PFSK-1 (cell line): ENCODE results near the gene NINJ2.

Experiments
- FOXP2 ChIP-seq: optimal IDR thresholded peaks from 2 replicates; pipeline ENCODE3; 2011; ENCODE audit warnings: borderline replicate concordance, control low read depth, inconsistent platforms; ENCODE audit not compliant: insufficient read depth; ENCODE audit errors: extremely low read length, extremely low read depth
- POLR2AphosphoS5 ChIP-seq: IDR thresholded peaks from 2 replicates; pipeline ENCODE4 v1.6.1; 2012; ENCODE audit warnings: low read depth, mild to moderate bottlenecking, control low read depth, low read length, moderate library complexity
- SIN3A ChIP-seq: IDR thresholded peaks from 2 replicates; pipeline ENCODE4 v1.6.1; 2012; ENCODE audit warnings: mild to moderate bottlenecking, low read length, moderate library complexity, borderline replicate concordance; ENCODE audit not compliant: insufficient read depth
- TAF1 ChIP-seq: IDR thresholded peaks from 2 replicates; pipeline ENCODE4 v1.6.1; 2012; ENCODE audit warnings: low read length, control low read depth, borderline replicate concordance; ENCODE audit not compliant: insufficient read depth
- TF ChIP-seq, protein P1 (sequence below), 2 experiments: IDR thresholded peaks; 2 replicates each; pipeline versions ENCODE4 v1.6.1 to v1.8.0; 2011 to 2012; ENCODE audit warnings: low read depth in 2 of 2, low read length in 2 of 2, control low read depth in 1 of 2, inconsistent platforms in 1 of 2, mild to moderate bottlenecking in 1 of 2, moderate library complexity in 1 of 2; ENCODE audit not compliant: insufficient read depth in 1 of 2

Gene NINJ2

DNA sequence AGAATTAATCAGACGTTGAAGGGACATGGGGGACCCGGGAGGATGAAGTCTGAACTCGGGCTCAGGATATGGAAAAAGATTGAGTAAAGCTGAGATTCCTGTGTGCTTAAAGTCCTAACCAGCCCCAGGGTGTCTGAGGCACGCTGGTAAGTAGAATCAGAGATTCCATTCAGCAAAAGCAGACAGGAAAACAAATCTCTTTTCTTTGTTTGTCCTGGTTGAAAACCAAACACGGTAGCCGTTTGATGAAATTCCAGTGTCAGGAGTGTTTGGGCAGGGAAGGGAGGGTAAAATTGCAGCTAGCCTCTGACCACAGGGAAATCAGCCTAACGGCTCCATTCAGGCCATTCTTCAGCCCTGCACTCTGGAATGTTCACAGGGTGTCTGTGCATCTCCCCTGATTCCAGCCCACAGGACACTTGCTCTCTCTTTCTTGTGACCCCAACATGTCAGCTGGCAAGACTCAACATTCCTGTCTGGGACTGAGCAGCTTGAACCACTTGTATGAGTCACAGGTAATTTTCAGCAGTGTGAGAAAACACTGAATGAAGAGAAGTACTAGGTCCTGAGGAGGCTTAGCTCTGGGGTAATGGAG, 31.0 kb downstream of the NINJ2 start:
- TF ChIP-seq SIN3A, result no peak
- TF ChIP-seq FOXP2, result no peak

DNA sequence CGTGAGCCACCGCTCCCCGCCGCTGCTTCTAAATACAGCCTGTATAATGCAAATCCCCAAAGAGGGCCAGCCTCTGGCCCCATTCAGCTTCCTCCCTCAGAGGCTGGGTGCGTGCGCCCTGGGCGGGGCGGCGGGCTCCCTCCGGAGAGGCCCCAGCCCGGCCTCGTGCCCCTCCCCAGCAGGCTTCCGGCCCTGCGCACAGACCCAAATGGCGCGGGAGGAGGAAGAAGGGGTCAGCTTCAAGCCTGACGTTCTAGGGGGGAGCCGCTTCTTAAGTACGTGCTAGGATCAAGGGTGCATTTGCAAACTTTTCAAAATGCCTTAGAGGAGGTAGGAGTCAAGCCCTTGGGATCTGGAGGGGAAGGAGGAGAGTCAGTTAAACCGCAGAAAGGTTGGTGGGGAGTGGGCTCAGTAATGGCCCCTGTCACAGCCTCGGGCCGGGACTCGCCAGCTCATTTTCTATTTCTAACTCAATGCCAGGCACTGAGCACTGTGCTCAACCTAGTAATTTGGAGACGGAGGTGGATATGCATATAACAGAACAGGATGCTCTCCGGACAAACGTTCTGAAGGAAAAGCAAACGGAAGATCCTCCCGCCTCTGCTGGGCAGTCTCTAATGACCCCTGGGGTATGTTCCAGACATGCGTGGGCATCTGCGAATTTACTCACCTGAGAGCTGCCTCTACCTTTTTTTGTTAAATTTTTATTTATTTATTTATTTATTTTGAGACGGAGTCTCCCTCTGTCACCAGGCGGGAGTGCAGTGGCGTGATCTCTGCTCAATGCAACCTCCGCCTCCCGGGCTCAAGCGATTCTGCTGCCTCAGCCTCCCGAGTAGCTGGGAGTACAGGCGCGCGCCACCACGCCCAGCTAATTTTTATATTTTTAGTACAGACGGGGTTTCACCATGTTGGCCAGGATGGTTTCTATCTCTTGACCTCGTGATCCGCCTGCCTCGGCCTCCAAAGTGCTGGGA, 32.3 kb downstream of the NINJ2 start:
- TF ChIP-seq FOXP2, result no peak
- TF ChIP-seq, protein P1, sequence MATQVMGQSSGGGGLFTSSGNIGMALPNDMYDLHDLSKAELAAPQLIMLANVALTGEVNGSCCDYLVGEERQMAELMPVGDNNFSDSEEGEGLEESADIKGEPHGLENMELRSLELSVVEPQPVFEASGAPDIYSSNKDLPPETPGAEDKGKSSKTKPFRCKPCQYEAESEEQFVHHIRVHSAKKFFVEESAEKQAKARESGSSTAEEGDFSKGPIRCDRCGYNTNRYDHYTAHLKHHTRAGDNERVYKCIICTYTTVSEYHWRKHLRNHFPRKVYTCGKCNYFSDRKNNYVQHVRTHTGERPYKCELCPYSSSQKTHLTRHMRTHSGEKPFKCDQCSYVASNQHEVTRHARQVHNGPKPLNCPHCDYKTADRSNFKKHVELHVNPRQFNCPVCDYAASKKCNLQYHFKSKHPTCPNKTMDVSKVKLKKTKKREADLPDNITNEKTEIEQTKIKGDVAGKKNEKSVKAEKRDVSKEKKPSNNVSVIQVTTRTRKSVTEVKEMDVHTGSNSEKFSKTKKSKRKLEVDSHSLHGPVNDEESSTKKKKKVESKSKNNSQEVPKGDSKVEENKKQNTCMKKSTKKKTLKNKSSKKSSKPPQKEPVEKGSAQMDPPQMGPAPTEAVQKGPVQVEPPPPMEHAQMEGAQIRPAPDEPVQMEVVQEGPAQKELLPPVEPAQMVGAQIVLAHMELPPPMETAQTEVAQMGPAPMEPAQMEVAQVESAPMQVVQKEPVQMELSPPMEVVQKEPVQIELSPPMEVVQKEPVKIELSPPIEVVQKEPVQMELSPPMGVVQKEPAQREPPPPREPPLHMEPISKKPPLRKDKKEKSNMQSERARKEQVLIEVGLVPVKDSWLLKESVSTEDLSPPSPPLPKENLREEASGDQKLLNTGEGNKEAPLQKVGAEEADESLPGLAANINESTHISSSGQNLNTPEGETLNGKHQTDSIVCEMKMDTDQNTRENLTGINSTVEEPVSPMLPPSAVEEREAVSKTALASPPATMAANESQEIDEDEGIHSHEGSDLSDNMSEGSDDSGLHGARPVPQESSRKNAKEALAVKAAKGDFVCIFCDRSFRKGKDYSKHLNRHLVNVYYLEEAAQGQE (IDR thresholded peaks at IDR 0.05; ENCODE audit: insufficient read depth in 1 of 2, low read depth in 2 of 2, low read length in 2 of 2), result no peak
- no peak for TF ChIP-seq SIN3A
- no peak for TF ChIP-seq TAF1
- TF ChIP-seq POLR2AphosphoS5, result no peak

DNA sequence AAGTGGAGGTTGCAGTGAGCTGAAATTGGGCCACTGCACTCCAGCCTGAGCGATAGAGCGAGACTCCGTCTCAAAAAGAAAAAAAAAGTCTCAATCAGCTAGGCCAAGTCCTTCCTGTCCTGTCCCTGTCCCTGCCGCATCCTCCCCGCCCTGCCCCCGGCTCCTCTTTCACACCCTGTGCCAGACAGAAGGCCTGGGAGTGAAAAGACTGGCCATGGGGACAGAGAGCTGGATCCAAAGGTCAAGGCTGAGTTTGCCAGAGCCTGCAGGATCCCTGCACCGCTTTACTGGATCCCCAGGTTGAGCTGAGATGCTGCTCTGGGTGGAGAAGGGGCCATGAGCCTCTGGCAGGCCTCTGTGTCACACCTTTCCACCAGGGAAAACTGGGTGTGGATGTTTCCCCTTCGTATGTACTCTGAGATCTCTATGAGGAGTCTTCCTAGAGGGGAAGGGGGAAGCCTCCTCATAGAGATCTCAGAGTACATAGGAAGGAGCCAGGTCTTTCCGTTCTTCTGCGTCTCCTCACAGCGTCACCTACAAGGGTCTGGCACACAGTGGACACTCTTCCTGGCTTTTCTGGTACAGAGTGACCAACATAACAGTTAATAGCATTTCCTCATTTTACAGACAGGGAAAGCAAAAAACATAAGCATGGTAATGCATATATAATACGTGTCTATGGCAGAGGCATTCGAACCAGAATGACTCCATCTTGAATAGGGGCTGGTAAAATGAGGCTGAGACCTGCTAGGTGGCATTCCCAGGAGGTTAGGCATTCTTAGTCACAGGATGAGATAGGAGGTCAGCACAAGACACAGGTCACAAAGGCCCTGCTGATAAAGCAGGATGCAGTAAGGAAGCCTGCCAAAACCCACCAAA, 35.1 kb downstream of the NINJ2 start:
- no peak for TF ChIP-seq TAF1
- TF ChIP-seq SIN3A, result no peak
- TF ChIP-seq FOXP2, result no peak
- TF ChIP-seq, protein P1 (IDR thresholded peaks at IDR 0.05; ENCODE audit: insufficient read depth in 1 of 2, low read depth in 2 of 2, low read length in 2 of 2), result no peak
- TF ChIP-seq POLR2AphosphoS5, result no peak

DNA sequence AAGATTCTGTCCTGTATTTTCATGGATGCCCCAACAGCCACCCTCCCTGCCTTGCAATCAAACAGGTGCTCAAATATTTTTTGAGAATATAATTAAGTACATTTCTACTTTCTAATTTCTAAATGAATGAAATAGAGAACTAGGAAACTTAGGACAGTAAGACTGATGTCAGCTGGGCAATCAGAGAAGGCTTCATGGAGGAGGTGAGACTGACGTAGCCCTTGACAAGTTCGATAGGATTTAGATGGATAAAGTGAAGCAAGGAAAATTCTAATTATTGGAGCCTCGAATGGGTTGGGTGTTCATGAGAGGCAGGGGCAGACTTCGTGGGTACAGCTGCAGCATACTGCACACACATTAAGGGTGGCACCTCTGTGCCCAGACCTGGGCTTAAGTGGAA, 36.0 kb downstream of the NINJ2 start:
- TF ChIP-seq TAF1 (no peak), POLR2AphosphoS5 (no peak), SIN3A (no peak), FOXP2 (no peak)
- TF ChIP-seq, protein P1 (IDR thresholded peaks at IDR 0.05; ENCODE audit: insufficient read depth in 1 of 2, low read depth in 2 of 2, low read length in 2 of 2), result no peak

DNA sequence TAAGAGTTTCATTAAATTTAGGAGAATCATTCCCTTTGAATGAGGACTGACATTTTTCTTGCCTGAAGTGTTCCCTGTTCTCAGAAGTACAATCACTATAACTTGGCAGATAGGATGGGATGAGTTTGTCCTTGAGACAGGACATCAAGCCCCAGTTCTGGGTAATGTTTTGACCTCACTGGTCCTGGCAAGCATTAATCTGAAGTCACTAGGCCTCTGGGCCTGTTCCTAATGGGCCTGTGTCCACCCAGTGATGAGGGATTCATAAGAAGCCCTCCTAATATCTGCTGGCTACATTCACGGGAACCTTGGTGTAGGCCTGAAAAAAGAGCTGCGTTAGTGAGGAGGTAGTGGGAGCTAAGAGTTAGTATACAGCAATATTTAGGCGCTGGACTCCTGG, 37.2 kb downstream of the NINJ2 start:
- TF ChIP-seq SIN3A, result no peak
- TF ChIP-seq FOXP2, result no peak
- no peak for TF ChIP-seq TAF1
- TF ChIP-seq POLR2AphosphoS5, result no peak
- TF ChIP-seq, protein P1 (IDR thresholded peaks at IDR 0.05; ENCODE audit: insufficient read depth in 1 of 2, low read depth in 2 of 2, low read length in 2 of 2), result no peak
